Kidney (tissue), 14 donors: ENCODE data around the gene LAMB2. TPM values are rescaled to one million over a fixed set of nuclear protein-coding genes. Genes with fewer than 3 reads are reported as not detected.

Experiments used
- DNase-seq, 5 donors: peaks; one replicate each; pipeline ENCODE4 v3.0.0-alpha.2; 2013 to 2020
- FAIRE-seq: peaks from 2 replicates; lab custom pipeline; 2012; peaks lifted over from hg19 to GRCh38; lab: Jason Lieb, UNC
- H3K27ac ChIP-seq, 2 donors: one replicate each; pipeline ENCODE4 v1.7.0; 2013; ENCODE audit warnings: low read depth in 2 of 2, low read length in 2 of 2, inconsistent platforms in 1 of 2
- H3K27me3 ChIP-seq: one replicate; pipeline ENCODE4 v1.7.1; 2013; ENCODE audit warnings: low read length, inconsistent platforms; ENCODE audit not compliant: control insufficient read depth, insufficient read depth
- H3K36me3 ChIP-seq, 3 donors: one replicate each; pipeline versions ENCODE4 v1.7.0 to v1.7.1; 2013; ENCODE audit warnings: low read length in 3 of 3, control low read depth in 1 of 3, inconsistent platforms in 1 of 3; ENCODE audit not compliant: insufficient read depth in 3 of 3, control insufficient read depth in 2 of 3
- H3K4me1 ChIP-seq, 3 donors: one replicate each; pipeline versions ENCODE4 v1.7.0 to v1.7.1; 2013; ENCODE audit warnings: low read length in 3 of 3, inconsistent platforms in 1 of 3, low read depth in 1 of 3; ENCODE audit not compliant: control insufficient read depth in 2 of 3, insufficient read depth in 2 of 3
- H3K4me3 ChIP-seq, 3 donors: one replicate each; pipeline versions ENCODE4 v1.7.0 to v1.8.1; 2013; ENCODE audit warnings: low read length in 3 of 3, control low read depth in 1 of 3, inconsistent platforms in 1 of 3
- H3K9ac ChIP-seq, 3 donors: one replicate each; pipeline versions ENCODE4 v1.7.0 to v1.7.1; 2013; ENCODE audit warnings: low read length in 3 of 3, control low read depth in 1 of 3, inconsistent platforms in 1 of 3
- H3K9me3 ChIP-seq, 3 donors: one replicate each; pipeline versions ENCODE4 v1.7.0 to v1.7.1; 2013; ENCODE audit warnings: low read length in 3 of 3, control low read depth in 1 of 3, inconsistent platforms in 1 of 3; ENCODE audit not compliant: control insufficient read depth in 2 of 3, insufficient read depth in 1 of 3
- CTCF ChIP-seq: IDR thresholded peaks from 3 replicates; pipeline ENCODE4 v1.5.1; 2012; ENCODE audit warnings: mild to moderate bottlenecking, moderate library complexity, borderline replicate concordance; ENCODE audit not compliant: insufficient read depth; ENCODE audit errors: extremely low read depth
- intact Hi-C: fragments of 100-400 bp; cut with DNase I; formaldehyde crosslinking; loops from one replicate; pipeline ENCODE4 v1.11.1; 2022
- polyA plus RNA-seq: library from polyadenylated mRNA; stranded (reverse); fragments of 350-450 nt; fragmentation: Illumina TruSeq; extraction: RNeasy Lipid Tissue Mini Kit (QIAGEN cat#74804); gene quantifications from one replicate; pipeline ENCODE4 v1.2.3, GENCODE V29; 2014; ENCODE audit warnings: low read depth, low replicate concordance; ENCODE audit not compliant: insufficient read depth
- total RNA-seq: library from RNA; stranded (reverse); fragmentation: NEBNext Ultra II Directional; extraction: Animal tissue kit (Norgen Biotek cat#: 25700); gene quantifications from one replicate; pipeline ENCODE4 v1.2.1, GENCODE V29; 2021
- donor health status: control.
- donor health status: control.
- donor health status: control.
- donor health status: control.
- donor health status: control.
- donor health status: DM: yes; HTN: yes; CAD: no.
- donor health status: Normal renal cell carcinoma (clear cell type).

The LAMB2 gene
- total and polyA plus RNA-seq, 2 donors from 2014 or later, result 444 to 460 TPM

- H3K27me3 ChIP-seq, result no peaks in the 10 kb centered on the region
- H3K4me1 ChIP-seq, result no peaks in the 10 kb centered on the region
- H3K9me3 ChIP-seq, result no peaks in the 10 kb centered on the region
- no peak overlapping the region for H3K9ac ChIP-seq
- DNase-seq, result no peak
- no peak for FAIRE-seq
- no peak for TF ChIP-seq CTCF
- no peak overlapping the region for H3K27ac ChIP-seq
- intact Hi-C loops, result no loop called here
- no peak overlapping the region for H3K4me3 ChIP-seq
- H3K36me3 ChIP-seq, result no peaks in the 10 kb centered on the region
These were observed 7.2 kb upstream of the LAMB2 start for GRCh38 chr3:49140080-49140479.

- no peak for TF ChIP-seq CTCF
- FAIRE-seq, result no peak
These were observed 2.6 kb upstream of the LAMB2 start for GRCh38 chr3:49135499-49135898.

DNA sequence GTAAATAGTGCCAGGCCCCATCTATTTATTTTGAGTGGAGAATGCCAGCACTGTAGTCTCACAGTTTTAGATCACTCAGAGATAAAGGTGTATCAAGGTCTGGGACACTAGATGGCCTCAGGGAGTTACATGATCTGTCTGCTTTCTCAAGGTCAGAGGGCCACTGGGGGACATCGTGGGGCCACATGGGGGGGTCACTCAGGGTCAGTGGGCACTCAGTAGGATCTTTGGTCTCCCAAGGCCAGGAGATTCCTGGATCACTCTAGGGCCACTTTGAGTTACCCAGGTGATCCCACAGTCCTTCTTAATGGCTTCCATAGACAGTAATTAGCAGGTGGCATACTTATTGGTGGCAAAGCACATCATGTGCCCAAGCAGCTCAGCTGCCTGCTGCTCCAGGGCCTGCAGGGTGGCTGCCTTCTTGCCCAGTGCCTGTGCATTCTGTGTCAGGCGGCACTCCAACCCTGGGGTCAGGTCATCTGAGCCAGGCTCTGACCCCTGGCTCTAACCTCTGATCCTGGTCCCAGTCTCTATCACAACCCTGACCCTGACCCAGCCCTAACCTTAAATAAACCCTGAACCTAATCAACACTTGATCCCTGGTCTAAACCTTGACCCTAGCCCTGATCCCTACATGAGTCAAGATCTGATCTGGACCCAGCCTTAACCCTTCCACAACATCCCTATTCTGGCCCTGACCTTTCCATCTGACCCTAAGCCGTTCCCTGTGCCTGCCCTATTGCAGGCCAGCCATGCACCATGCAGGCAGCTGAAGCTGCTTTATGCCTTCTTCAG lies 1.8 kb upstream of the LAMB2 start:
- H3K4me1 ChIP-seq, result peaks cover 2 to 26% (median 19%) of the 10 kb centered on the region in 3 donors
- no peak overlapping the region for H3K9ac ChIP-seq
- H3K4me3 ChIP-seq, result no peak overlapping the region
- no peak overlapping the region for H3K27ac ChIP-seq
- no peaks in the 10 kb centered on the region for H3K9me3 ChIP-seq
- TF ChIP-seq CTCF, result no peak
- no peaks in the 10 kb centered on the region for H3K27me3 ChIP-seq
- intact Hi-C loops, result no loop called here
- DNase-seq (peak in 1 of 5 donors; percentile 5), FAIRE-seq (no peak)
- H3K36me3 ChIP-seq, result peaks cover 0 to 15% (median 4%) of the 10 kb centered on the region in 3 donors

More at GRCh38 chr3:49135499-49135898, 2.6 kb upstream of the LAMB2 start:
- Histone ChIP-seq H3K4me1 (peaks cover 2 to 26% (median 14%) of the 10 kb centered on the region in 3 donors), H3K27ac (no peak overlapping the region), H3K36me3 (peaks cover 0 to 7% (median 0%) of the 10 kb centered on the region in 3 donors), H3K4me3 (no peak overlapping the region), H3K9ac (no peak overlapping the region), H3K9me3 (no peaks in the 10 kb centered on the region), H3K27me3 (no peaks in the 10 kb centered on the region)
- intact Hi-C loops, result no loop called here
- peak in 1 of 5 donors; percentile 29 for DNase-seq
